GM19467 (cell line): ENCODE data around the gene KRT14.
"Not testable (repeated sequence)": the region's sequence is repeated elsewhere in the genome, so short reads cannot be mapped to it uniquely, and the experiment has no call there.

Experiments used
- ATAC-seq: cut with Tn5 transposase; IDR thresholded peaks from one replicate; pipeline ENCODE4 v1.9.1; 2021; ENCODE audit warnings: mild to moderate bottlenecking, moderate library complexity; ENCODE audit not compliant: unreplicated experiment

The KRT14 gene

GRCh38 chr17:41580244-41580575 lies 6.5 kb downstream of the KRT14 start:
- ATAC-seq: no peak

- no peak for ATAC-seq
Measured at GRCh38 chr17:41579484-41580243, 7.0 kb downstream of the KRT14 start.

- no peak for ATAC-seq
Measured at GRCh38 chr17:41578971-41579370, 7.7 kb downstream of the KRT14 start.

- ATAC-seq: no peak
Measured at GRCh38 chr17:41578538-41578937, 8.2 kb downstream of the KRT14 start.

- not testable (repeated sequence) for ATAC-seq
Measured at GRCh38 chr17:41576740-41577139, 10.0 kb downstream of the KRT14 start.

- ATAC-seq: no peak
Measured at GRCh38 chr17:41575336-41575735, 11.4 kb downstream of the KRT14 start.

GRCh38 chr17:41571561-41572434 lies 14.9 kb downstream of the KRT14 start, which contains the start of gene KRT9:
Gene KRT9, minus strand, starts transcription at chr17:41572059. Its CDS starts 67 bp downstream, at chr17:41571992.
- ATAC-seq: no peak

GRCh38 chr17:41567317-41567716 lies 19.4 kb downstream of the KRT14 start:
- no peak for ATAC-seq

GRCh38 chr17:41565338-41565737 lies 21.4 kb downstream of the KRT14 start:
- no peak for ATAC-seq

GRCh38 chr17:41563607-41564170 lies 23.0 kb downstream of the KRT14 start:
- ATAC-seq: no peak

- no peak for ATAC-seq
Measured at GRCh38 chr17:41561554-41561953, 25.1 kb downstream of the KRT14 start.

- no peak for ATAC-seq
Measured at GRCh38 chr17:41559548-41559947, 27.1 kb downstream of the KRT14 start.

GRCh38 chr17:41556931-41557330 lies 29.8 kb downstream of the KRT14 start:
- ATAC-seq: no peak

- ATAC-seq: no peak
Measured at GRCh38 chr17:41556306-41556705, 30.4 kb downstream of the KRT14 start.

GRCh38 chr17:41555105-41555887 lies 31.4 kb downstream of the KRT14 start:
- no peak for ATAC-seq

- ATAC-seq: no peak
Measured at GRCh38 chr17:41553987-41554680, 32.6 kb downstream of the KRT14 start.

GRCh38 chr17:41553176-41553575 lies 33.5 kb downstream of the KRT14 start:
- ATAC-seq: no peak

- no peak for ATAC-seq
Measured at GRCh38 chr17:41552455-41552854, 34.2 kb downstream of the KRT14 start.

GRCh38 chr17:41551365-41551764 lies 35.3 kb downstream of the KRT14 start:
- ATAC-seq: no peak

- ATAC-seq: no peak
Measured at GRCh38 chr17:41549596-41550039, 37.1 kb downstream of the KRT14 start.
